GM11168 (cell line): ENCODE data around the gene IL6.
"Not testable (repeated sequence)": the region's sequence is repeated elsewhere in the genome, so short reads cannot be mapped to it uniquely, and the experiment has no call there.

ENCODE experiments used
- in situ Hi-C: fragments of 300-500 bp; cut with MboI; formaldehyde crosslinking; loops from one replicate; pipeline ENCODE4 v1.12.0; 2022; ENCODE audit warnings: low sequenced_read_pairs; ENCODE audit not compliant: unreplicated experiment

Gene IL6

GRCh38 chr7:22726907-22727713 is at the start of gene IL6:
IL6 (plus strand) TSS chr7:22727200; CDS start chr7:22727263, 63 bp downstream.
- in situ Hi-C loops: loop anchor here (5.0 kb wide), 1 partner anchor 165 kb away; no protein-coding TSS in a partner anchor

DNA sequence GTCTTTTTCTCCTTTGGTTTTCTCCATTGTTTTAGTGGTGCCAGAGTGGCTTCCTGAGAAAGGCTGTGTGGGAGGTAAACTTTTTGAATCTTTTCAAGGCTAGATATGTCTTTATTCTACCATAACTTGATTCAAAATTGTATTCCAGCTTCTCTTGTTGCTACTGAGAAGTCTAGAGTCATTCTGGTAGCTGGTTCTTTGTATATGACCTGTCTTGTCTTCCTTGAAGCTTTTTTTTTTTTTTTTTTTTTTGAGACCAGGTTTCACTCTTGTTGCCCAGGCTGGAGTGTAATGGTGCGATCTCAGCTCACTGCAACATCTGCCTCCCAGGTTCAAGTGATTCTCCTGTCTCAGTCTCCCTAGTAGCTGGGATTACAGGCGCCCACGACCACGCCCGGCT is 49.7 kb upstream of the IL6 start:
- in situ Hi-C loops: not testable (repeated sequence)

DNA sequence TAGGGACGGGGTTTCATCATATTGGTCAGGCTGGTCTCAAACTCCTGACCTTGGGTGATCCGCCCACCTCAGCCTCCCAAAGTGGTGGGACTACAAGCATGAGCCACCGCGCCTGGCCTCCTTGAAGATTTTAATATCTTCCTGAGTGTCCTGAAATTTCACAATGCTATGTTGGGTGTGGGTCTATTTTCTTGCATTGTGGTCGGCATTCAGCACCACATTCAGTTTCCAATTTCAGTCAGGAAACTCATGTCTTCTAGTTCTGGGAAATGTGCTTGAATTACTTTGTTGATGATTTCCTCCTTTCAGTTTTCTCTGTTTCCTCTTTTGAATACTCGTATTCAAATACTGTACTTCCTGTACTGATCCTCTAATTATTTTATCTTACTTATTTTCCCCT is 49.3 kb upstream of the IL6 start:
- in situ Hi-C loops: no loop called here

DNA sequence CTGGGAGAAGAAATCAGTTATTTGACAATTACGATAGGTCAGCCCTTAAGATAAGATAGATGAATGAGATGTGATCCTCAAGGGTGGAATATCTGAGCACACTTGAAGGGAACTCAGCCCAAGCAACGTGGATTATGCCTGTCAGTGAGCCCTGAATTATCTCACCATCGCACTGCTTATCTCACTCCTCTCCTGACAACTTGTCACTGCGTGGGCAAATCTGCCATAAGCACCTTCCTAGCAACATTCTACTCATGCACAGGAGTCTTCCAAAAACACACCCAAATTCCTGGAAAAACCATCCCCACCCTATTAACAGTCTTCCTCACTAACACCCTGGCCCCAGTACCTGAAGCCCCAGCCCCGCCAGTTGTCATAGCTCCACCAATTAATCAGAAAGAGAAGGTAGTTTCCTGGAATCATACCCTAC is 46.5 kb upstream of the IL6 start:
- in situ Hi-C loops: no loop called here

DNA sequence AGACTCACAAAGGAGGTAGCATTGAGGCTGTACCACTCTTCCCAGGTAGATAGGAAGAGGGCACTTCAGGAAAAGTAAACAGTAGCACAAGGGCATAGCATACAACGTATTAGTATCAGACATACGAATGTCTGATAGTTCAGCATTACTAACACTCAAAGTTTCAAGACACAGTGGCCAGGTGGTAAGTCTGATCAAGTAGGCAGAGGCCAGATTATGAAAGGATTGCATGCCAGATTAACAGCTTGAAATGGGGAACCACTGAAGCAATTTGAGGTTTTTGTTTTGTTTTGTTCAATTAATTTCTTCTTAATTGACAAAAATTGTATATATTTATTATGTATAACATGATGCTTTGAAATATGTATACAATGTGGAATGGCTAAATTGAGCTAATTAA is 45.7 kb upstream of the IL6 start:
- in situ Hi-C loops: no loop called here

GRCh38 chr7:22681852-22682657 is 44.9 kb upstream of the IL6 start:
- in situ Hi-C loops: no loop called here

DNA sequence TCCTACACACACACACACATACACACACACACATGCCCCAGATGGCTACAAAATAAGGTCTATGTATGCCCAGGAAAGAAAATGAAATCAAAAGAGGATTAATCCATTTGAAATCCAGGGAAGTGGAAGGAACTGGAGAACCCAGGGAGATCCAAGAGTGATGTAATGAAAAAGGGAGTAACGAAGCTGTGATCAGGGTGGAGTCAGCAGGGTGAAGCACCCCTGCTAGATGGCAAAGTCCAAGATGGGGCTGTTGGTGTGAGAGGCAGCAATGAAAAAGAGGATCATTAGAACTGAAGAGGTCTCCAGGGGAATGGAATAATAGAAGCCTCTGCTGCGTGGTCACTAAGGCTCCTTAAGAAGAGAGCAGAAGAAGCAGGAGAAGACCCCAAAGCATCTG is 43.6 kb upstream of the IL6 start:
- in situ Hi-C loops: no loop called here

GRCh38 chr7:22686620-22687019 is 40.4 kb upstream of the IL6 start:
- in situ Hi-C loops: no loop called here

- in situ Hi-C loops: no loop called here
These were observed 38.9 kb upstream of the IL6 start for GRCh38 chr7:22688084-22688483.

- in situ Hi-C loops: not testable (repeated sequence)
These were observed 38.1 kb upstream of the IL6 start for GRCh38 chr7:22688934-22689333.

DNA sequence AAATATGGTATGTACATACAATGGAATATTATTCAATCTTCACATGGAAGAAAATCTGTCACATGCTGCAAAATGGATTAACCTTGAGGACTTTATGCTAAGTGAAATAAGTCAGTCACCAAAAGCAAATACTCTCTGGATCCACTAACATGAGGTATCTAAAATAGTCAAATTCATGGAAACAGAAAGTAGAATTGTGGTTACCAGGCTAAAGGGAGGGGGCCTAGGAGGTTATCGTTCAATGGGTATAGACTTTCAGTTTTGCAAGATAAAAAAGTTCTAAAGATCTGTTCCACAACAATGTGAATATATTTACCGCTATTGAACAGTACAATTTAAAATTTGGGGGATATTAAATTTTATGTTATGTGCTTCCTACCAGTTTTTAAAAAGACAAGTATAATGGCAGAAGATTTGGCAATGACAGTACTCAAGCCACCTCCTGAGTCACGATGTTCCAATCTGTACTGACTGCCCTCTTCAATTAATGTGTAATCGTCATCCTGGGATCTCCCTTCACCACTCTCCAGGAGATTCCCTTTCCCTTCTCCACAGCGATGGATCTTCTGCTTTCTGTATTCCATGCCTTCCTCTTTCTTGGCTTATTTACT is 32.3 kb upstream of the IL6 start:
- in situ Hi-C loops: no loop called here

DNA sequence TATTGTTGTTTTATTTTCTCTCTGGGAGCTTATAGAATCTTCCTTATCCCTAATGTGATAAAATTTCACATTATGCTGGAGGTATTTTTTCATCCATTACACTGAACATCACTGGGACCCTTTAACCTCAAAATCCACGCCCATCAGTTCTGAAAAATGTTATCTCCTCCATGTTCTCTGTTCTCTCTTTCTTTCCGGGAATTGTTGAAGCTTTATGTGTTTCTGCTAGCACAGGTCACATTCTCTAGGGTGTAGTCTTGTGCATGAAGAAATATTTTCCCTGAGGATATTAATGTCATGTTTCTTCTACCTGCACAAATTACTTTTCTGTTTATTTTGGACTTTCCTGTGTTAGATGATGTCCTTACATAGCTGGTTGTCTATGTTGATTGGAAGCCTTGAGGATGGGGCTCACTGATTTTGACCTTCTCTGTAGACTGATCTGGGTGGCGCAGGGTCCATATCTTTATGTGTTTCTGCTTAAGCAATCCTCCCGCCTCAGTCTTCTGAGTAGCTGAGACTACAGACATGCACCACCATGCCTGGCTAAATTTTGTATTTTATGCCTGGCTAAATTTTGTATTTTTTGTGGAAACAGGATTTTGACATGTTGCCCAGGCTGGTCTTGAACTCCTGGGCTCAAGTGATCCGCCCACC is 31.4 kb upstream of the IL6 start:
- in situ Hi-C loops: no loop called here

DNA sequence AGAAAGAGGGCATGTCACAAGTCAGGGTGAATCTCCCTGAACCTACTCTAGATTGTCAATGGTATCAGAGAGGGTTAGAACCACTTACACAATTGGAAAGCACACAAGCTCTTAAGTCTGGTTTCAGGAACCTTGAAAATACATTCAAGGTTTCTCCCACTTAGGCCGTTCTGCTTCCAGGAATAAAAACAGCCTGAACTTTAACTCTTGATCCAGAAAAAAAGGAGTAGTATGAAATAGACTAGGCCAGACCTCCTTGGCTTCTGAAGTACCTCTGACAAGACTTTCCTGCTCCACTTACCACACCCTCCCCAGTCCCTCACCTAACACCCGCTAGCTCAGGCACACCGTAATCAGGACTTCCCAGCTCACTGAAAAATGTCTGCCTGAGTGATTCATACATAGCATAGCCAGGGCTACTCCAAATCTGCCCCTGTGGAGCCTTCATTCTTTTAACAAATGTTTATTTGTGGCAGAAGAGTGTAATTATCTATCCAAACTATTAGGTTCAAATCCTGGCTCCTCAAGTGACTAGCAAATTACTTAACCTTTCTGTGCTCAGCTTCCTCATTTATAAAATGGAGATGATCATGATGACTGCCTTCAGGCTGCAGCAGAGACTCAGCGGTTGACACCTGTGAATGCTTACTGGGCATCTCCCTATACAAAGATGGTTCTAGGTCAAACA is 30.3 kb upstream of the IL6 start:
- in situ Hi-C loops: no loop called here

- in situ Hi-C loops: no loop called here
These were observed 29.6 kb upstream of the IL6 start for GRCh38 chr7:22697322-22697859.

DNA sequence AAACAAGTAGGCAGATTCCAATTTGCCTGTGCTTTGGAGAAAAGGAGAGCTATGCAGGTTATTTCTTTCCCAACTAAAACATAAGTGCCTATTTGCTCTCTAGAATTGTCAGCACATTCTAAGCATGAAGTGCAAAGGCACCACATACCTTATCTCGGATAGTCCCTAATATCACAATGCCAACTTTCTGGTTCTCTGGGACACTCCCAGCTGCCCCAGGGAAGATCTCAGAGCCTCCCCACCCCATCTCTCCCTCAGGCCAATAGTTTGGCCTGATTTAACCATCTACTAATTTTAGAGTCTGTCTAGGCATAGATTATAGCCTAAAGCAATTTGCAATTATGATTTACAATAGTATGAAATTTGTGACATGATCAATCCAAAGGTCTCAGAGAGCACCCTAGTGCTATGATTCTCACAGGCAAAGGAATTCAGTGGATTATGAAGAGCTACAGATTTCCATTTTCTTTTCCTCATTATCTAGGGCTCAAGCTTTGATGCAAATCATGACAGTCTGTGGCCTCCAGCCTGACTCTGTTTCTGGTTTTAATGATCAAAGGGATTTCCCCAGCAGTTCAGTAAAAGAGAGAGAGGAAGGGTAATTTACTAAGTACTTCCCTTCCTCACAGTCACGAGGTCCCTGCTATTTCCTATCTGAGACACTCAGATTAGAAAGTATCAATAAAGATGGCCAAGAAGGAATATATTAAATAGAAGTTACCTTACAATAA is 29.0 kb upstream of the IL6 start:
- in situ Hi-C loops: no loop called here

DNA sequence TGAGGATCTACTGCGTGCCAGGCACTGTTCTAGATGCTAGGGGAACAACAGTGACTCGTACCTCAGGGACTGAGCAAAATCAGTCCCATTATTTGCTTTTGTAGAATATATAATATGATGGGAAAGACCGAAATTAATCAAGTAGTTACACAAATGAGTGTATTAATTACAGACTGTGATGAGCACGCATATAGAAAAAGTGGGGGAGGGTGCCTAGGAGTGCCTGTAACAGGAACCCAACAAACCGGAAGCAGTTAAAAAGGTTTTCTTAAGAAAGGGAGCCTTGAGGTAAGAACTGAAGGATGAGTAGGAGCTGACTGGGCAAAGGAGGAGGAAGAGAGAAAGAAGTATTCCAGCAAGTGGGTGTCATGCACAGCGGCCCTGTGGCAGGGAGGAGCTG is 28.2 kb upstream of the IL6 start:
- in situ Hi-C loops: no loop called here

DNA sequence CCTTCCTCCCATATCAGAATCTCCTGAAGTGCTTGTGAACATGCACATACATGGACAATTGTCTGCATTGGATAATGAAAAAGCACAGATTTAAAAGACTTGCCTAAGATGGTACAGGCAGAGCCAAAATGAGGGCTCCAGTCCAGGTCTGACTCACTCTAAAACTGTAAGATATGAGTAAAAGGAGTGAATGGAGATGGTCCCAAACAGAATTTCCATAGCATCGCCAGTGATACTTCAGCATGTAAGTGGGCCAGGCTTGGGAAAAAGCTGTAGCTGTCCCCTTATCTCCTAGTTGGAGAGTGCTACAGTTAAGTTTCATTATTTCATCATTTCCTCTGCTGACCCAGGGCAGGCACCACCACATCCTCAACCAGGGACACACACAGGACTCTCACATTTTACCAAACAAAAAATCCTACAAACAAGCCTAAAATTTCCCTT is 26.4 kb upstream of the IL6 start:
- in situ Hi-C loops: no loop called here

DNA sequence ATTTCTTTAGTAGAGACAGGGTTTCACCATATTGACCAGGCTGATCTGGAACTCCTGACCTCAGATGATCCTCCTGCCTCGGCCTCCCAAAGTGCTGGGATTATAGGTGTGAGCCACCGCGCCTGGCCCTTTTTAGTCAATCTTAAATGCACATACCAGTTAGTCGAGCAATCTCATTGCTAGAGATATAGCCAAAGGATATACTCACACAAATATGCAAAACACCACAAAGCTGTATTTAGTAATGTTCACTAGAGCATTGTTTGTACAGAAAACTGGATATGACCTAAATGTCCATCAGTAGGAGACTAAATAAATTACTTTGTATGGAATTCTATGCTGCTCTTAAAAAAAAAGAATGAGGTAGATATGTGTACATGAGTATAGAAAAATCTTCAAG is 24.5 kb upstream of the IL6 start:
- in situ Hi-C loops: no loop called here
